ENCODE data around the gene ZNF268.

ZNF268 gene

GRCh38 chr12:133203344-133204263, 22.3 kb downstream of the ZNF268 start:
- peaks cover 65% of the 10 kb centered on the region for H3K9me3 ChIP-seq (ENCODE audit: low read length)

GRCh38 chr12:133204264-133204603, 22.9 kb downstream of the ZNF268 start:
- Histone ChIP-seq H3K4me3 (ENCODE audit: low read depth, low read length, poor library complexity, severe bottlenecking) (no peak overlapping the region), H3K27ac (ENCODE audit: low read depth, low read length, poor library complexity, severe bottlenecking) (no peak overlapping the region), H3K4me1 (ENCODE audit: insufficient read depth, low read length, severe bottlenecking) (no peaks in the 10 kb centered on the region), H3K79me2 (ENCODE audit: insufficient read depth, low read length) (no peaks in the 10 kb centered on the region), H3K9ac (ENCODE audit: low read length) (no peak overlapping the region), H4K20me1 (ENCODE audit: insufficient read depth, low read length) (no peaks in the 10 kb centered on the region), H3K36me3 (ENCODE audit: insufficient read depth, low read length) (peaks cover 46% of the 10 kb centered on the region), H3K9me3 (ENCODE audit: low read length) (peaks cover 67% of the 10 kb centered on the region), H3F3A (ENCODE audit: insufficient read depth, low read length) (peaks cover 17% of the 10 kb centered on the region), H2AFZ (ENCODE audit: low read length) (no peak overlapping the region), H3K4me2 (ENCODE audit: low read length) (no peak overlapping the region), H3K27me3 (ENCODE audit: insufficient read depth, low read length) (no peaks in the 10 kb centered on the region), H3K9me2 (ENCODE audit: low read depth, low read length) (no peaks in the 10 kb centered on the region)
- TF ChIP-seq EZH2 (IDR thresholded peaks at IDR 0.05; ENCODE audit: borderline replicate concordance, low read length), result no peak
- no peak for TF ChIP-seq CTCF (IDR thresholded peaks at IDR 0.05; ENCODE audit: low read length)

More at GRCh38 chr12:133203344-133204263, 22.3 kb downstream of the ZNF268 start:
- no peak overlapping the region for H3K4me2 ChIP-seq (ENCODE audit: low read length)
- peaks cover 46% of the 10 kb centered on the region for H3K36me3 ChIP-seq (ENCODE audit: insufficient read depth, low read length)
- no peaks in the 10 kb centered on the region for H4K20me1 ChIP-seq (ENCODE audit: insufficient read depth, low read length)
- no peak for TF ChIP-seq CTCF (IDR thresholded peaks at IDR 0.05; ENCODE audit: low read length)
- peaks cover 17% of the 10 kb centered on the region for H3F3A ChIP-seq (ENCODE audit: insufficient read depth, low read length)
- no peaks in the 10 kb centered on the region for H3K27me3 ChIP-seq (ENCODE audit: insufficient read depth, low read length)
- H3K9ac ChIP-seq (ENCODE audit: low read length), result no peak overlapping the region
- no peak overlapping the region for H2AFZ ChIP-seq (ENCODE audit: low read length)
- no peak overlapping the region for H3K27ac ChIP-seq (ENCODE audit: low read depth, low read length, poor library complexity, severe bottlenecking)
- no peaks in the 10 kb centered on the region for H3K9me2 ChIP-seq (ENCODE audit: low read depth, low read length)
- no peaks in the 10 kb centered on the region for H3K4me1 ChIP-seq (ENCODE audit: insufficient read depth, low read length, severe bottlenecking)
- no peak overlapping the region for H3K4me3 ChIP-seq (ENCODE audit: low read depth, low read length, poor library complexity, severe bottlenecking)
- H3K79me2 ChIP-seq (ENCODE audit: insufficient read depth, low read length), result no peaks in the 10 kb centered on the region

- Histone ChIP-seq H3K36me3 (ENCODE audit: insufficient read depth, low read length) (peaks cover 34% of the 10 kb centered on the region), H3K4me2 (ENCODE audit: low read length) (no peak overlapping the region), H3F3A (ENCODE audit: insufficient read depth, low read length) (peaks cover 17% of the 10 kb centered on the region), H3K9ac (ENCODE audit: low read length) (no peak overlapping the region), H3K27ac (ENCODE audit: low read depth, low read length, poor library complexity, severe bottlenecking) (no peak overlapping the region), H2AFZ (ENCODE audit: low read length) (no peak overlapping the region), H3K27me3 (ENCODE audit: insufficient read depth, low read length) (no peaks in the 10 kb centered on the region), H3K9me2 (ENCODE audit: low read depth, low read length) (no peaks in the 10 kb centered on the region), H3K4me1 (ENCODE audit: insufficient read depth, low read length, severe bottlenecking) (no peaks in the 10 kb centered on the region), H4K20me1 (ENCODE audit: insufficient read depth, low read length) (no peaks in the 10 kb centered on the region), H3K79me2 (ENCODE audit: insufficient read depth, low read length) (no peaks in the 10 kb centered on the region), H3K9me3 (ENCODE audit: low read length) (peaks cover 66% of the 10 kb centered on the region), H3K4me3 (ENCODE audit: low read depth, low read length, poor library complexity, severe bottlenecking) (no peak overlapping the region)
- TF ChIP-seq EZH2 (IDR thresholded peaks at IDR 0.05; ENCODE audit: borderline replicate concordance, low read length) (no peak), CTCF (IDR thresholded peaks at IDR 0.05; ENCODE audit: low read length) (no peak)
Measured at GRCh38 chr12:133206390-133206789, 25.1 kb downstream of the ZNF268 start.
